GM19395 (cell line): ENCODE data around the gene SHANK1.

Source experiments
- ATAC-seq: cut with Tn5 transposase; IDR thresholded peaks from one replicate; pipeline ENCODE4 v1.9.1; 2021; ENCODE audit warnings: mild to moderate bottlenecking, moderate library complexity; ENCODE audit not compliant: unreplicated experiment

The SHANK1 gene

DNA sequence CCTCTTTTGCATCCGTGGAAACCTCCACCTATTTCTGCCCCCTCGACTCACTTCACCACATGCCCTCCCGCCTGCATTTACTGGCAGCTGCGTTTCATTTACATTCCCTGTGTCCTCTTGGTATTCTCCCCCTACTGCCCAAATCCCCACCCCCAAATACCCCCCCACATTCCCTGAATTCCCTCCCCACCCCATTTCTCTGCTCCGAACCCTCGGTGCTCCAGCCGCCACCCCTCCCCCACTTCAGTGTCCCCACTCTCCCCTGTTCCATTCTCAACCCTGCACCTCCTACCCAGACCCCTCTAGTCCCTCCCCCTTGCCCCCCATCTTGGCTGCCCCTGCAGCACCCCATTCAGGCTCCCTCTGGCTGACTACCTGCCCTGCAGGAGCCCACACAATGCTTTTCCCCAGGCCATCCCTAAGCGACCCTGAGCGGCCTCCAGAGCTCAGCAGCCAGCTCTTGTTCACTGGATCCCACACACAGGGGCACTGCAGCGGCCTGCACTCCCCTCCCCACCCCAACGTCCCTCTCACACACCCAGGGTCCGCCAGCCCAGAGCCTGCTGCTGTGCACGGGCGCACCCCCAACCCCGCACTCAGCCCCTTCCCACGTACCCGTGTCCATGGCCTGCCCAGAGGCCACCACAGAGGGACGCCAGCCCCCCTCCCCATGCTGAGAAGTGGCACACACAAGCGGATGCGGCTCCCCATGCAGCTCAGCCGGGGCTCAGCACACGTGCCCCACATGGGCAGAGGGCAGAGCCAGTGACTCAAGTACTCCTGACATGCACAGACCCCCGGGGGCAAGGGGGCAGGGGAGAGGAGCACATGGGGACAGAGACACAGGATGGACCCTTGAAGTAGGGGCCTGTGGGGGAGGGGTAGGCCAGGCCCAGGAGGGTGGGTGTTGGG, 26.3 kb downstream of the SHANK1 start:
- ATAC-seq, result no peak

- ATAC-seq, result no peak
Observed at GRCh38 chr19:50690439-50690838, 29.2 kb downstream of the SHANK1 start.

GRCh38 chr19:50688766-50689165, 30.8 kb downstream of the SHANK1 start:
- ATAC-seq, result no peak

GRCh38 chr19:50686310-50687032, 33.1 kb downstream of the SHANK1 start:
- no peak for ATAC-seq

DNA sequence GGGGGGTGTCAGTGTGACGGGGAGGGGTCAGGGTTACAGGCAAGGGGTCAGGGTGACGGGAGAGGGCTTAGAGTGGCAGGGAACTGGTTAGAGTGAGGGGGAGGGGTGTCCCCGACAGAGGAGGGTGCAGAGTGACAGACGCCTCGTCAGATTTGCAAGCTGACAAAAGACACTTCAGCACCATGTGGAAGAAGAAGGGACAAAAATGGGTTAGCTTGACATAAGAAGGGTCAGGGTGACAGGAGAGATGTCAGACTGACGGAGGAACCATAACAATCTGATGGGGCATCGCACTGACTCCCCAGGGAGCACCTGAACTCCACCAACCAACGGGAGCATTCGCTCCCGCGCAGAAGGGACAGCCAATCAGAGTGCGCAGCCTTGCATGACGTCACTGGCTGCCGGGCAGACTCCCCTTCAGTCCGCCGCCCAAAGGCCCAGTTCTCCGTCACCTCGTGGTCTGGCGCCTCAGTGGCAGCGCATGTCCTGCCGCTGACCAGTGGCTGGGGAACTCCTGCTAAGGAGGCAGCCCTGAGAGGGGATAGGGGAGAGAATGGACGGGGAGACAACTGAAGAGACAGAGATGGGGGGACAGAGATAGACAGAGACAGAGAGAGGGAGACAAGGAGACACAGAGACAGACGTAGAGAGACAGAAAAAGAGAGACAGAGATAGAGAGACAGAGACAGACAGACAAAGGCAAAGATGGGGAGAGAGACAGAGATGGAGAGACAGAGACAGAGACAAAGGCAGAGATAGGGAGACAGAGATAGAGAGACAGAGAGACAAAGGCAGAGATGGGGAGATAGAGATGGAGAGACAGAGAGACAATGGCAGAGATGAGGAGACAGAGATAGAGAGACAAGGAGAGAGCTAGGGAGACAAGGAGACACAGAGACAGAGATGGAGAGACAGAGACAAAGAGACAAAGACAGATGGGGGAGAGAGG, 40.2 kb downstream of the SHANK1 start:
- no peak for ATAC-seq

DNA sequence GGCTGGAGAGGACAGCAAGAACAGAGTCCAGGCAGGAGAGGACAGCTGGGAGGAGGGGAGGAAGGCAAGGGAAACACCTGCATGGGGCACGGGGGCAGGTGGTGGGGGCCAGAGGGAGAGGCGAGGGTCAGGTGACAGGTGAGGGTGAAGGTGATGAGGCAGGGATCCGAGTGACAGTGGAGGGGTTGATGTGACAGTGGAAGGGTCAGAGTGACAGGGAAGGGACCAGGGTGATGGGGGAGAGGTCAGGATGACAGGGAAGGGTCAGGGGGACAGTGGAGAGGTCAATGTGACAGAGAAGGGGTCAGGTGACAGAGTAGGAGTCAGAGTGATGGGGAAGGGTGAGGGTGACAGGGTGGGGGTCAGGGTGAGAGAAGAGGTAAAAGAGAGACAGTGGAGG, 41.3 kb downstream of the SHANK1 start:
- ATAC-seq, result no peak

GRCh38 chr19:50677636-50678035, 42.0 kb downstream of the SHANK1 start:
- ATAC-seq, result no peak

DNA sequence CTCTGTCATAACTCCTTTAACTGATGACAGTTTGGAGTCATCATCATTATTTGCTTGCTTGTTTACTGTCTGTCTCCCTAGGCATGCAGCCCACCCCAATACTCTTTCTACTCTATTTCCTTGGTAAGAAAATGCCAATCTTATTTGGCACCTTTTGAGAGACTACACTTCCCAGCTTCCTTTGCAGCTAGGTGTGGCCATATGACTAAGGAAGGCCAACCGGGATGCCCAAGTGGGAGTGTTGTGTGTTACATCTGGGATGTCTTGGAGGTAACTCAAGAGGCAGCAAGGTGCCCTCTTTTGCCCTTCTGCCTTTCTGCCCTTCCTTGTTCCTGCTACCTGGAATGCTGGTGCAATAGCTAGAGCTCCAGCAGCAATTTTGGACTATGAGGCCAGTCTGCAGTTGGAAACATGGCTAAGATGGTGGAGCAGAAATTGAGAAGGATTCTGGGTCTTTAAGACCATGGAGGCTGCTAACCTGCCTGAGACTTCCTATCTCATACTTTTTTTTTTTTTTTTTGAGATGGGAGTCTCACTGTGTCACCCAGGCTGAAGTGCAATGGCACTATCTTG, 42.9 kb downstream of the SHANK1 start:
- ATAC-seq, result no peak

- ATAC-seq, result no peak
Observed at GRCh38 chr19:50673118-50673517, 46.5 kb downstream of the SHANK1 start.

- ATAC-seq, result no peak
Observed at GRCh38 chr19:50670102-50670380, 49.6 kb downstream of the SHANK1 start.

GRCh38 chr19:50669302-50670101, 50.1 kb downstream of the SHANK1 start:
- no peak for ATAC-seq

- no peak for ATAC-seq
Observed at GRCh38 chr19:50668879-50669278, 50.7 kb downstream of the SHANK1 start.

GRCh38 chr19:50668416-50668815, 51.2 kb downstream of the SHANK1 start:
- no peak for ATAC-seq

DNA sequence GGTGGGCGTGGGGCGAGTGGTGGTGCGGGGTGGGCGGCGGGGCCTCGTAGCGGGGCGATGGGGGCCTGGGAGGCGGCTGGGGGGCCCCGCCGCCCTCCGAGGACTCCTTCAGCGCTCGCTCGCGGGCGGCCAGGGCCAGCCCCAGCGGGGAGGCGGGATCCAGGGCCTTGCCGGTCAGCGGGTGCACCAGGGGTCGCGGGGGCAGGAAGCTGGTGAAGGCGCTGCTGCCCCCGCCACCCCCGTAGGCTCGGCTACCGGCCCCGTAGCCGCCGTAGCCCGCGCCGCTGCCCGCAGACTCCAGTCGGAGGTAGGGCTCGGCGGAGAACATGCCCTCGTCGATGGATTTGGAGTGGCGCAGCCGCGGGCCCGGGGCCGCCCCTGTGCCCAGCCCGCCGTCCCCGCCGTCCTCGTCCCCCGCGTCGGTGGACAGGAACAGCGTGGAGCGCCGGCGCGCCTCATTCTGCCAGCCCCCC, 51.8 kb downstream of the SHANK1 start:
- no peak for ATAC-seq

GRCh38 chr19:50667177-50667758, 52.3 kb downstream of the SHANK1 start:
- no peak for ATAC-seq

DNA sequence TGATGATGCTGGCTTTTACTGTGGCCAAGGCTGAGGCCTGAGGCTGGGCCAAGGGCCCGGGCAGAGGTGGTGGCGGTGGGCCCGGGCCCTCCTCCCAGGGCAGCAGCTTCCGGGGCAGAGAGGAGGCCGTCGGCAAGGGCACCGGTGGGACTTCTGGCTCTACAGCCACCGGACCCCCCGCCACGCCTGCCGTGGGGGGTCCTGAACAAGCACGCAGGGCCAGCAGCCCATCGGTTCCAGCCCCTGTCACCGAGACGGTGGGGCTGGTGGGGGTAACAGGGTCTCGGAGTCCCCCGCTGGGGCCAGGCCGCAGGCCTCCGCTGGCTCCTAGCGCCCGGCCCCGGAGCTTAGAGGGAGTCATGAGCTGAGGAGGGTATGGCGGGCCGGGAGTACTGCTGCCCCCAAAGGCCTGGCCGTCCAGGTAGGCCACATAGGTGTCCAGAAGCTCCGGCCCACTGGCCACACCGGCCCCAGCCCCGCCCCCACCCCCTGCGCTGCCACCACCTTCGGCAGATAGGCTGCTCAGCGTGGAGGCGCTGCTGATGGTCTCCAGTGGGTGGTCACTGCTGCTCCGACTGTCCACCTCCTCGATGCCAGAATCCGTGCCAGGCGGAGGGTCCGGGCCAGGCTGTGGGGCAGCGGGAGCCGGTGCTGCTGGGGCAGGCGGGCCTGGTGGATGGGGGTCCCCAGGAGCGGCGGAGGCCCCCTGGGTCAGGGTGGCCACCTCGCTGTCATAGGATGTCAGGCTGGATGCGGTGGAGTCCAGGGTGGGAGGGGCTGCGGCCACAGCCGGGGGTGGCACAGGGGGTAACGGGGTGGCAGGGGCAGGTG, 53.0 kb downstream of the SHANK1 start:
- no peak for ATAC-seq

- ATAC-seq, result no peak
Observed at GRCh38 chr19:50664204-50664603, 55.4 kb downstream of the SHANK1 start.

- ATAC-seq, result no peak
Observed at GRCh38 chr19:50663482-50663790, 56.2 kb downstream of the SHANK1 start.
